D721Med (cell line): Measurements from ENCODE around the gene ITGA2.

Source experiments
- DNase-seq: peaks from one replicate; pipeline ENCODE4 v3.0.0; 2011; ENCODE audit warnings: low spot score; ENCODE audit not compliant: insufficient read length
- FAIRE-seq: peaks from 2 replicates; lab custom pipeline; 2011; peaks lifted over from hg19 to GRCh38; lab: Jason Lieb, UNC
- TF ChIP-seq, protein P1 (sequence below): IDR thresholded peaks from 2 replicates; pipeline ENCODE4 v1.5.1; 2012; ENCODE audit warnings: mild to moderate bottlenecking, control low read depth; ENCODE audit not compliant: insufficient read depth; ENCODE audit errors: missing control alignments

The ITGA2 gene

DNA sequence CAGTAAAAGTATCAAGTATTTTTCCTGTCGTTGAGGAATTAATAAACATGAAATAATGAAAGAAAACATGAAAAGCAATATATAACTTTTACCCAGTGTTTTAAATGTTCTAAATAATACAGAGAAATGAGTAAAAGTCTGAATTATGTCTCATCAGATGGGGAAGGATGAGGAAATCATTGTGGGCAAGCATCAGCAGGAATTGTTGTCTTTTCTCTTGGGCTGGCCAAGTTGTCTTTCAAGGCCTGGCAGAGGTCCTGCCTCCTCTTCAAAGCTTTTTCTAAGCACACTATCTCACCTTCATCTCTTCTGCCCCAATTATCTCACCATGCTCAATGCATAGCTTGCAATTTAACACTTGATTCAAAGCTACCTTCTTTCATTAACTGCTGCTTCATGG lies 78.5 kb downstream of the ITGA2 start:
- FAIRE-seq (no peak), DNase-seq (no peak)
- TF ChIP-seq, protein P1, sequence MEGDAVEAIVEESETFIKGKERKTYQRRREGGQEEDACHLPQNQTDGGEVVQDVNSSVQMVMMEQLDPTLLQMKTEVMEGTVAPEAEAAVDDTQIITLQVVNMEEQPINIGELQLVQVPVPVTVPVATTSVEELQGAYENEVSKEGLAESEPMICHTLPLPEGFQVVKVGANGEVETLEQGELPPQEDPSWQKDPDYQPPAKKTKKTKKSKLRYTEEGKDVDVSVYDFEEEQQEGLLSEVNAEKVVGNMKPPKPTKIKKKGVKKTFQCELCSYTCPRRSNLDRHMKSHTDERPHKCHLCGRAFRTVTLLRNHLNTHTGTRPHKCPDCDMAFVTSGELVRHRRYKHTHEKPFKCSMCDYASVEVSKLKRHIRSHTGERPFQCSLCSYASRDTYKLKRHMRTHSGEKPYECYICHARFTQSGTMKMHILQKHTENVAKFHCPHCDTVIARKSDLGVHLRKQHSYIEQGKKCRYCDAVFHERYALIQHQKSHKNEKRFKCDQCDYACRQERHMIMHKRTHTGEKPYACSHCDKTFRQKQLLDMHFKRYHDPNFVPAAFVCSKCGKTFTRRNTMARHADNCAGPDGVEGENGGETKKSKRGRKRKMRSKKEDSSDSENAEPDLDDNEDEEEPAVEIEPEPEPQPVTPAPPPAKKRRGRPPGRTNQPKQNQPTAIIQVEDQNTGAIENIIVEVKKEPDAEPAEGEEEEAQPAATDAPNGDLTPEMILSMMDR = no peak

- no peak for FAIRE-seq
- DNase-seq = no peak
- TF ChIP-seq, protein P1 = no peak
Measured at GRCh38 chr5:53068291-53068836, 79.2 kb downstream of the ITGA2 start.

DNA sequence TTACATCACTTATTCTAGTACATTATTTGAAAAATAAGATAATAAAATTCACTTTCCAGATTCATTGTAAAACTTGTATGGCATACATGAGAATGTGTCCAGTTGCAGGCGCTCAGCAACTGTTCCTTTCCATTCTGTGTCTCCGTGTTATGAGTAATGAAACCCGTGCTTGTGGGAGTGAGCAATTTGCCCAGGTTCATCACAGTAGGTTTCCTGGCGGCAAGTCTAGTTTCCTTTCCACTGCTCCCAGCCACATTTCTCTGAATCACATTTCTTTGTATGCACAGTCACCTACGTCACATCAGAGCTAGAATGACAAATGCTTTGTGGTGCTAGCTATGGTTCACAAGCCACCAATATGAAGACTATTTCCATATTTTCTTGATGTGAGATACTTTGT lies 80.5 kb downstream of the ITGA2 start:
- DNase-seq (no peak), FAIRE-seq (no peak)
- TF ChIP-seq, protein P1 = no peak

GRCh38 chr5:53071298-53071697 lies 82.1 kb downstream of the ITGA2 start:
- DNase-seq (no peak), FAIRE-seq (no peak)
- TF ChIP-seq, protein P1 = no peak

DNA sequence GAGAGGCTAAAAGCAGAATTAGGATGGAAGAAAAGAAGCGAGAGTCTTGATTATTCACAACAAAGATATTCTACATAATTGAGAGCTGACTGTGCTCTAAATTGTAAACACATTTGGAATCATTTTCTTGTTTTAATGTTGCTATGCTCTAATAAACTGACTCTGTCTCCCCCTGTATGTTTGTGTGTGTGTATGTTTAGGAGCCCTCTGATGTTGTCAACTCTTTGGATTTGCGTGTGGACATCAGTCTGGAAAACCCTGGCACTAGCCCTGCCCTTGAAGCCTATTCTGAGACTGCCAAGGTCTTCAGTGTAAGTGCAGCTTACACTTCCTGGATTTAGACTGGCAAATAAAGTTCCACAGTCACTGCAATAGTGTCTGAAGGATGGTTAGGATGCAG lies 82.6 kb downstream of the ITGA2 start:
- TF ChIP-seq, protein P1 = no peak
- DNase-seq = no peak
- FAIRE-seq = no peak

- TF ChIP-seq, protein P1 = no peak
- FAIRE-seq (no peak), DNase-seq (no peak)
Measured at GRCh38 chr5:53073348-53073747, 84.2 kb downstream of the ITGA2 start.

- FAIRE-seq (no peak), DNase-seq (no peak)
- TF ChIP-seq, protein P1 = no peak
Measured at GRCh38 chr5:53076014-53076583, 86.9 kb downstream of the ITGA2 start.
